ENCODE results near the gene NEK4.
A peak's percentile ranks its signal among the peaks of the same experiment; 100 is the strongest.

NEK4 gene

DNA sequence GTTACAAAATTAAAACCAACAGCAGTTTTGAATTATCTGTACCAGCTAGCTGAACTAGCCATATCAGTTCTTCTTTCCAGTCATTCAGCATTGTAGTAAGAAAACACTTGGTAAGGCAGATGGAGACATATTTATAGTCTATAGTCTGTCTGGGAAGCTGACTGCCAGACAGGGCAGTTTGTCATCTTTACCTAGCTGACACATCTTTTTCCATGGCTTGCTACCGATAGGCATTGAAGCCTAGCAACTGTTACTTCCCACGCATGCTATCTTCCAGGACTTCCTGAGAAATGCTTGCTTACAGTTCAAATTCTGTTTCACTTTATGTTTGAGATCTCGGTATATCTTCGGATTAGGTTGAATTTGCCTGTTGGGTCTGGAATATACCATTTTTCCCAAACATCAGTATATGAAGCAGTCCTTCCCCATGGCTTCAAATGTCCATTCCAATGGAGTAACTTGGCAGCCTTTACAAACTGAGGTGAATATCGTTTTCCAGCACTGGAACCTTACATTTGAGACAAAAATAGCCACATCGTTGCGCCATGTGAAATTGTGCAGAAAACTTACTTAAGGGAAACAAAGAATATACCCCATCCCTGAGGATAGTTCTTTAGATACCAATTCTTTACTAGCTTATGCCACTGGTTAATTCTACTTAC lies 76.1 kb downstream of the NEK4 start:
- DNase-seq (no peak), ATAC-seq (peak; percentile 66)
- Mint-ChIP-seq H3K27me3 (no peaks in the 10 kb centered on the region), H3K9me3 (no peaks in the 10 kb centered on the region), H3K4me1 (peaks cover 47% of the 10 kb centered on the region), H3K36me3 (ENCODE audit: low read depth) (peaks cover 73% of the 10 kb centered on the region), H3K4me3 (no peak overlapping the region), H3K27ac (peak overlapping the region; percentile 63)

DNA sequence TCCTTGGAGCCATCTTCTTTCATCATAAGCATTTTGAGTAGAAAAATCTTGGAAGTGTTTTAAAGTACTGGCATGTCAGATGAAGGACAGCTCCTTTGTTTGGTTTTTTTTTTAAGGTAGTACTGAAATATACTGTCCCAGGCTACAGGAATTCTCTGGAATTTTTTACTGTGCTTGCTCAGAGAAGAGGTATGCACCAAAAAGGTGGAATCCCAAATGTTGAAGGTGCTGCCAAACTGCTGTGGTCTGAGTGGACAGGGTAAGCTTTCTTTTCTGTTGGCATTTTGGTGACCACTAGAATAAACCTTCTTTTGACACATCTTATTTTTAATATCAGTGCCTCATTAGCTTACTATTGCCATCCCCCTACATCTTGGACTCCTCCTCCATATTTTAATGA lies 77.7 kb downstream of the NEK4 start:
- Mint-ChIP-seq H3K27ac (peak overlapping the region; percentile 77), H3K9me3 (no peaks in the 10 kb centered on the region), H3K4me1 (peaks cover 62% of the 10 kb centered on the region), H3K27me3 (no peaks in the 10 kb centered on the region), H3K36me3 (ENCODE audit: low read depth) (peaks cover 87% of the 10 kb centered on the region), H3K4me3 (peak overlapping the region; percentile 38)
- no peak for DNase-seq
- no peak for ATAC-seq

DNA sequence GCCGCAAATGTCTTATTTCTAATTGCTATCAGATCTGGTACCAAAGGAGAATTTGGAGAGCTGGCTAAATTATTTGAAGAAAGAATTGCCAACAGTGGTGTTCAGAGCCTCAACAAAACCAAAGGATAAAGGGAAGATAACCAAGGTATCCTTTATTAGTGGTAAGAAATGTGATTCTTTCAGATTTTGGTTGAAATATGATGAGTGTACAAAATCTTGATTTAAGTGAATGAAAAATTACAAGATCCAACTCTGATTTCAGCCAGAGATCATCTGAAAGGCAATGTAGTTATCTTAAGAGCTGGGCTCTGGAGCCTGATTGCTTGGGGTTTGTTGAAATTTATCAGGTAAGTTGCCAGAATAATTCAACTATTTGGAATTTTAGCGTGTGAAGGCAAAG lies 80.2 kb downstream of the NEK4 start:
- Mint-ChIP-seq H3K4me1 (peaks cover 73% of the 10 kb centered on the region), H3K36me3 (ENCODE audit: low read depth) (peaks cover 96% of the 10 kb centered on the region), H3K4me3 (peak overlapping the region; percentile 42), H3K27ac (peak overlapping the region; percentile 70), H3K27me3 (no peaks in the 10 kb centered on the region), H3K9me3 (no peaks in the 10 kb centered on the region)
- ATAC-seq (no peak), DNase-seq (no peak)

DNA sequence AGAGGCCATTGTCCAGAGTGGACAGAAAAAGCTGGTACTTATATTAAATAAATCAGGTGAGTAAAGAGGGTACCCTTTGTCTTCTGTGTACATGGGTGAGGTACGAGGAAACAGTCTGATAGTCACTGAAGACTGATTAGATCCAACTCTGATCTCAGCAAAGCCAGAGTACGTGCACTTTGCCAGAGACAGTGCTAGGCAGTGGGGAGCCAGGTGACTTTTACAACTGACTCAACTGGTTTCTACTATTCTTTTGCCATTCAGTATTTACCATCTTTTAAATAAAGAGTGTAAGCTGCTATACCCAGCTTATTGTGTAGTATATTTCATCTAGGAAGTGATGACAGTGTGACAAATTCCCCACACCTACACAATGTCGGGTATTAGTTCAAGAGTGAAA lies 81.6 kb downstream of the NEK4 start:
- Mint-ChIP-seq H3K9me3 (no peaks in the 10 kb centered on the region), H3K4me3 (peak overlapping the region; percentile 99), H3K36me3 (ENCODE audit: low read depth) (peaks cover 84% of the 10 kb centered on the region), H3K4me1 (peaks cover 73% of the 10 kb centered on the region), H3K27me3 (no peaks in the 10 kb centered on the region), H3K27ac (peak overlapping the region; percentile 98)
- DNase-seq (no peak), ATAC-seq (no peak)

DNA sequence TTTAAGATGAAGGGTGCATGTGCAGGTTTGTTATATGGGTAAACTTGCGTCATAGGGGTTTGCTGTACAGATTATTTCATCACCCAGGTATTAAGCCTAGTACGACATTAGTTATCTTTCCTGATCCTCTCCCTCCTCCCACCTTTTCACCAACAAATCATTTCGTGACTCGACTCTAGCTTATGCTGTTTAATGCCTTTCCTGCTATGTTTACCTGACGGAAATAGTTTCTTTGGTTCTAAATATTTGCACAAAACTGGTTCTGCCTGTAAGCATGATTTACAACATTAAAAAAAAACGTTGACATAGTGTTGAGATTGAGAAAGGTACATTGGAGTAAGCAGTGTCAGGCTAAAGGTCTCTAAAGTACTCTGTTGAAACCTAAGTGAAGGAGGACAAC lies 82.5 kb downstream of the NEK4 start:
- no peaks in the 10 kb centered on the region for H3K27me3 Mint-ChIP-seq
- DNase-seq: no peak
- peak overlapping the region; percentile 98 for H3K27ac Mint-ChIP-seq
- ATAC-seq: no peak
- H3K4me3 Mint-ChIP-seq: peak overlapping the region; percentile 99
- no peaks in the 10 kb centered on the region for H3K9me3 Mint-ChIP-seq
- H3K36me3 Mint-ChIP-seq (ENCODE audit: low read depth): peaks cover 76% of the 10 kb centered on the region
- H3K4me1 Mint-ChIP-seq: peaks cover 73% of the 10 kb centered on the region

DNA sequence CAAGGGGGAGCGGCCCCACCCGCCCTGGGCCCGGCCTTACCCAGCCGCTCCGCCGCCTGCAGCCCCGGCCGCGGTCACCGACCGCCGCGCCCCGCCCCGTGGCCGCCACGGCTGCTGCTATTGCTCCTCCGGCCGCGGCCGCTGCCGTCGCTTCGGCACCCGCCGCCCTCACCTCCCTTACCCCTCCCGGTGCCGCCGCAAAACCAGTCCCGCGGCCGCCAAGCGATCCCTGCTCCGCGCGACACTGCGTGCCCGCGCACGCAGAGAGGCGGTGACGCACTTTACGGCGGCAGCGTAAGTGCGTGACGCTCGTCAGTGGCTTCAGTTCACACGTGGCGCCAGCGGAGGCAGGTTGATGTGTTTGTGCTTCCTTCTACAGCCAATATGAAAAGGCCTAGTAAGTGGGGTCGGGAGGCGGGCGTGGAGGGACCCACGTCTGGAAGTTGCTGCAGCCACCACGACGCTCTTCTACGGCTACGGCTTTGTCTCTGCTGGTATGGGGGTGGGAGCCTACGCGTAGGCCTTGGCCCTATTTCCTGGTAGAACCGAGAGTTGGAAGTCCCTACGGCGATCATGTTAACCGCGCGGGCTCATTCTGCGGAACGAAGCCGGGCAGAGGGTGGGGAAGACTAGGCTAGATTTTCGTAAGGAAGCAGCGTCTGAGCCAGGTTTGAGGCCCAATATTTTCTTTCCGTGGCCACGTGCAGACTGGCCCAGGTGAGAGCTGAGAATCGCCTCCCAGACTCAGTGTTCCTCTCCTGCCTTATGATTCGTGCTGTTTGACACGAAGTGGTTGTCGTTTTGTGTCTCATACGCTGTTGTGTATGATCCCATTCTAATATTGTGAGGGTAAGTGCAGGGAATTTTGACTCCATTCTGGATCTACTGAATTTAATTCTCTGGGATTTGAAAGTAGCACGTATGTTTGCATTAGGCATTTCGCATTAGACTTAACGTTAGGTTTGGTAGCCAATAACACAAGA lies 84.7 kb downstream of the NEK4 start, which contains the start of the genes GNL3 and PBRM1:
GNL3 (plus strand) TSS at position 324 of the 983 bp plus-strand sequence; CDS start at position 385, 61 bp downstream.
PBRM1 (minus strand) TSS at position 205 of the 983 bp plus-strand sequence.
- DNase-seq (peak; percentile 93), ATAC-seq (peak; percentile 79)
- Mint-ChIP-seq H3K4me1 (peaks cover 83% of the 10 kb centered on the region), H3K4me3 (peak within 1 kb of the TSS; percentile 99), H3K36me3 (ENCODE audit: low read depth) (peaks cover 57% of the 10 kb centered on the region), H3K9me3 (no peaks in the 10 kb centered on the region), H3K27ac (peak within 1 kb of the TSS; percentile 98), H3K27me3 (no peaks in the 10 kb centered on the region)

DNA sequence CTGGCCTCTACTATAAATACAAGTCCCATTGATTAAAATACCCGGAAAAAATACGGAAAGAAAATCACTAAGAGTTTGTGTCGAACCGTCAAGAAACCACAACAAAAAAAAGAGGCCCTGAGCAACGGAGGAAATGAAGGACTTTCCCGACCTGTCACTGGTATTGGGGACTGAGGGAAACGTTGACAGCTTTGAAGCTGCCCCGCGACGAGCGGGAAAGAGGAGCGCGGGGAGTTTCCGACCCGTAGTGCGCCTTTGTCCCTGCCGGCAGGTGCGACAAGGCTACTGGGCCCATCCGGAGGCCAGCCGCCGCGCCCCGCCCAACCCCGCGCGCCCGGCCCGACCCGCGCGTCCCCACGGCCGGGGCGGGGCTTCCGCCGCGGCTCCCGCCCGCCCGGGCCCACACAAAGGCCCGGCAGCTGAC lies 85.4 kb downstream of the NEK4 start:
- Mint-ChIP-seq H3K27me3 (no peaks in the 10 kb centered on the region), H3K27ac (peak overlapping the region; percentile 90), H3K4me3 (peak overlapping the region; percentile 99), H3K36me3 (ENCODE audit: low read depth) (peaks cover 55% of the 10 kb centered on the region), H3K4me1 (peaks cover 85% of the 10 kb centered on the region), H3K9me3 (no peaks in the 10 kb centered on the region)
- DNase-seq (peak; percentile 87), ATAC-seq (peak; percentile 76)

DNA sequence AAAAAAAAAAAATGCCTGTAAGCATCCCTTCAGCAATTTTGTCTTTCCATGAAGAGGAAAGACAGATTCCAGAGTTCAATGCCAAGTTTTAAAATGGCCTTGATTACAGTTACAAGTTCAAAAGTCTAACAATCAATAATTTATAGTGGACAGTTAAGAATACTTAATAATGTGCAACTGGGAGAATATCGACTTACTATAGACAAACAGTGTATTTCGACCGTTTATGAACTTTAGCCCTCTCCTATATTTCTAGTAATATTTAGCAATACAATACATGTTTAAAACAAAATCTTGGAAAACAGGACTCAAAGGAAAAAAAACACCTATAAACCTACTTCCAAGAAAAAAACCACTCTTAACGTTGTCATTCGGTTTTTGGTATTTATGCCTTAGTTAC lies 86.6 kb downstream of the NEK4 start:
- no peaks in the 10 kb centered on the region for H3K27me3 Mint-ChIP-seq
- peak overlapping the region; percentile 90 for H3K27ac Mint-ChIP-seq
- no peak for DNase-seq
- peak overlapping the region; percentile 87 for H3K4me3 Mint-ChIP-seq
- no peaks in the 10 kb centered on the region for H3K9me3 Mint-ChIP-seq
- ATAC-seq: no peak
- H3K36me3 Mint-ChIP-seq (ENCODE audit: low read depth): peaks cover 46% of the 10 kb centered on the region
- H3K4me1 Mint-ChIP-seq: peaks cover 81% of the 10 kb centered on the region

DNA sequence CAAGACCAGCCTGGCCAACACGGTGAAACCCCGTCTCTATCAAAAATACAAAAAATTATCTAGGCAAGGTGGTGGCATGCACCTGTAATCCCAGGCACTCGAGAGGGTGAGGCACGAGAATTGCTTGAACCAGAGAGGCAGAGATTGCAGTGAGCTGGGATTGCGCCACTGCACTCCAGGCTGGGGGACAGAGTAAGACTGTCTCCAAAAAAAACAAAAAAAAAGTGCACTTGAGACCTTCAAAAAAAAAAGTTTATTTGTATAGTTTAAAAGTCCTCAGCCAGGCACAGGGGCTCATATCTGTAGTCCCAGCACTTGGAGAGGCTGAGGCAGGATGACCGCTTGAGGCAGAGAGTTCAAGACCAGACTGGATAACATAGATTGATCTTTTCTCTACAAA lies 87.1 kb downstream of the NEK4 start:
- no peak for DNase-seq
- Mint-ChIP-seq H3K36me3 (ENCODE audit: low read depth) (peaks cover 46% of the 10 kb centered on the region), H3K4me3 (peak overlapping the region; percentile 87), H3K4me1 (peaks cover 75% of the 10 kb centered on the region), H3K27ac (no peak overlapping the region), H3K9me3 (no peaks in the 10 kb centered on the region), H3K27me3 (no peaks in the 10 kb centered on the region)
- ATAC-seq: no peak

DNA sequence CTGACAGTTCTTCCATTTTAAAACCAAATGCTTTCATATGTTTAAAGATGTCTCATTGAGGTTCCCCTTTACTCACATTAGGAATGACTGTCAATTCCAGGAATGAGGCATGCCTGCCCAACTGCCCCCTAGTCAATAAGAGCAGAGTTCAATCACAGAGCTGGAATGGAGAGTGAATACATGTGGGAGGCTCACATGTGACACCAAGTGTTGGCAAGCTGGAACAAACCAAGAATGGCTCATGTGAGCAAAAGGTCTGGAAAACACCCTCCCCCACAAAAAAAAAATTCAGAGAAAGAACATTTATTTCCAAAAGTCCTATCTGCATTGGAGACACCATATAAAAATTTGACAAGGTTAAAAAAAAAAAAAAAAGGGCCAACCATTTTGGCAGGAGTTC lies 88.7 kb downstream of the NEK4 start:
- peaks cover 42% of the 10 kb centered on the region for H3K36me3 Mint-ChIP-seq (ENCODE audit: low read depth)
- ATAC-seq (peak; percentile 47), DNase-seq (peak; percentile 23)
- no peaks in the 10 kb centered on the region for H3K27me3 Mint-ChIP-seq
- H3K4me1 Mint-ChIP-seq: peaks cover 61% of the 10 kb centered on the region
- H3K4me3 Mint-ChIP-seq: peak overlapping the region; percentile 53
- peak overlapping the region; percentile 86 for H3K27ac Mint-ChIP-seq
- no peaks in the 10 kb centered on the region for H3K9me3 Mint-ChIP-seq

DNA sequence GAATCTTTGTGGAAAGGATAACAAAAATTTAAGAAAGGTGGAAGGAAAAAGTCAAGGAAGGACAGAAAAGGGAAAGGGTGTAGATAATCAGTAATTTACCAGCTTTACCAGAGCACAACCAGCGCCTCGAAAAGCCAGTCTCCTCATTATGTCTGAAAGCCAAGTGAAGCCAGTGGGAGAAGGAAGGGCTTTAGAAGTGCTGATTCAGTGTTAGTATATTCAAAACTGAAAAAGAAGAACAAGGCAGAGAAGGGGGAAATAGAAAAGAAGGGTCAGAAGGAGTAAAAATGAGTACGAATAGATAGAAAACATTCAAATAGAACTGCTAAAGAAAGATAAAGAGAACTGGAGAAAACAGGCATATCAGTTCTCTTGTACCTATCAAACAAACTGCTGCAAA lies 89.1 kb downstream of the NEK4 start:
- peak overlapping the region; percentile 86 for H3K27ac Mint-ChIP-seq
- no peak for DNase-seq
- peak overlapping the region; percentile 53 for H3K4me3 Mint-ChIP-seq
- no peak for ATAC-seq
- H3K36me3 Mint-ChIP-seq (ENCODE audit: low read depth): peaks cover 42% of the 10 kb centered on the region
- H3K4me1 Mint-ChIP-seq: peaks cover 58% of the 10 kb centered on the region
- no peaks in the 10 kb centered on the region for H3K9me3 Mint-ChIP-seq
- H3K27me3 Mint-ChIP-seq: no peaks in the 10 kb centered on the region

DNA sequence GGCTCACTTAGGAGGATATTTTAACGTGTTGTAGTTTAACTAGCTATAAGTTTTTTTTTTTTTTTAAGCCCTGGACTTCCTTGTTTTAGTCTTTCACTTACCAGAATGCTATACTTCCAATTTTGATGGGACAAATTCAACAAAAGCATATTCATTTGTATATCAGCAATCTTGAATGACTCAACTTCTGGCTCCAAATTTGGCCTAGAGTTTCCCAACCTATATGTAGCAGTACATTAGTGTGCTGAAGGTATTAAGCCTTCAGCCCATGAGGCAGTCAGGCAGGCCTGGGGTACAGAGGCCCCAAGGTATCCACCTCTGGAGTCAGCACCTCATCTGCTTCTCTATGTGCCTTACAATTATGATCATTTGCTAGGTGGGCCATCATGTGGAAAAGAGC lies 90.9 kb downstream of the NEK4 start:
- ATAC-seq (no peak), DNase-seq (no peak)
- H3K27me3 Mint-ChIP-seq: no peaks in the 10 kb centered on the region
- peaks cover 45% of the 10 kb centered on the region for H3K36me3 Mint-ChIP-seq (ENCODE audit: low read depth)
- no peak overlapping the region for H3K27ac Mint-ChIP-seq
- H3K9me3 Mint-ChIP-seq: no peaks in the 10 kb centered on the region
- H3K4me1 Mint-ChIP-seq: peaks cover 50% of the 10 kb centered on the region
- H3K4me3 Mint-ChIP-seq: no peak overlapping the region

DNA sequence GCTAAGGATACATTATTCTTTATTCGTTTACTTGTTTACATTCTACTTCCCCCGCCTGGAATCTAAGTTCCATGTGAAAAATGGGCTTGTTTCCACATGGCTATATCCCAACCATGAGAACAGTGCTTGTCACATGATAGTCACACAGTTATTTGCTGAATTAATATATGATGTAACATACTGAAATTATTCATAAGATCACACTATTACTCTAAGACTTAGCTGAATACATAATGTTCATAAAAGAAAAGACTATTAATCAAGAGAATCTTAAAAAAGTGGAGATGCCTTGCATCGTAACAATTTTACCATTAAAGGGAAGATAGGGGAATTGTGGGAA lies 91.6 kb downstream of the NEK4 start:
- H3K27me3 Mint-ChIP-seq: no peaks in the 10 kb centered on the region
- H3K9me3 Mint-ChIP-seq: no peaks in the 10 kb centered on the region
- no peak overlapping the region for H3K27ac Mint-ChIP-seq
- ATAC-seq: no peak
- no peak overlapping the region for H3K4me3 Mint-ChIP-seq
- no peak for DNase-seq
- peaks cover 44% of the 10 kb centered on the region for H3K36me3 Mint-ChIP-seq (ENCODE audit: low read depth)
- peaks cover 44% of the 10 kb centered on the region for H3K4me1 Mint-ChIP-seq

DNA sequence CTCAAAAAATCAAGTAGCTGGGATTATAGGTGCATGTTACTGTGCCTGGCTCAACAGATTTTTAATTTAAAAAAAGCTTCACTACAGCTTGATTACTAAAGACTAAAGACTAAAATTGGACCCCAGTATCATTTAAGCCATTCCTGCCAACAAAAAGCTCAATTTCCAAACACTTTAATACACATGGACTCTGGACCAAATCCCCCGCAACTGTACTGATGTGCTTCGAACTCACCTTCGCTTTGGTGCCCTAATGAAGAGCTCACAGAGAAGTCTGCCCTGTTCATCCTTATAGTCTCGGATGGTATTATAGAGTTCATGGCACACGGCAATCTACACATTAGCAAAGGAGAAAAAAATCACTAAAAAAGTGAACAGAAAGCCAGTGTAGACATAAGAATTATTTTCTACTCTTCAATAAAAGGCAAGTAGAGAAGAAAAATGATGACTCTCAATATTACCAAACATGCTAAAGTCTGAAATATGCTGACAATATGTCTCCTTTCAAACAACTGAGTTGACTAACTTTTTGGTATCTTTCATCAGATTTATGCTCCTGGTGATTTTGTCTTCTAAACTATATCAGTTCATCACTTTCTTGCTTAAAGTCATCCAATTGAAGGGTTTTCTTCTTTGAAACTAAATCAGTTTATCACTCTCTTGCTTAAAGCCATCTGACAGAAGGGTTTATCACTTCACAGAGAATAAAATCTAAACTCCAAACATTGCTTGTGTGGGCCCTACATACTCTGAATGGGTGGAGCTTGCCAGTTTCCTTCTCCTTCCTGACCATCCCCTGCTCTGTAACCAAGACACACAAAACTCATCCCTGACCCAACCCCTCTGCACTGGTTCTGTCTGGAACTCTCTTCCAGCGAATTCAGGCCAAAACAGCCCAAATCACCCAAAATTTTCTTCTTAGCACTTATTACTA lies 92.2 kb downstream of the NEK4 start:
- DNase-seq (no peak), ATAC-seq (no peak)
- Mint-ChIP-seq H3K9me3 (no peaks in the 10 kb centered on the region), H3K4me1 (peaks cover 38% of the 10 kb centered on the region), H3K36me3 (ENCODE audit: low read depth) (peaks cover 42% of the 10 kb centered on the region), H3K27me3 (no peaks in the 10 kb centered on the region), H3K27ac (no peak overlapping the region), H3K4me3 (no peak overlapping the region)
